ENCODE measurements around the gene PTPRK.

DNA sequence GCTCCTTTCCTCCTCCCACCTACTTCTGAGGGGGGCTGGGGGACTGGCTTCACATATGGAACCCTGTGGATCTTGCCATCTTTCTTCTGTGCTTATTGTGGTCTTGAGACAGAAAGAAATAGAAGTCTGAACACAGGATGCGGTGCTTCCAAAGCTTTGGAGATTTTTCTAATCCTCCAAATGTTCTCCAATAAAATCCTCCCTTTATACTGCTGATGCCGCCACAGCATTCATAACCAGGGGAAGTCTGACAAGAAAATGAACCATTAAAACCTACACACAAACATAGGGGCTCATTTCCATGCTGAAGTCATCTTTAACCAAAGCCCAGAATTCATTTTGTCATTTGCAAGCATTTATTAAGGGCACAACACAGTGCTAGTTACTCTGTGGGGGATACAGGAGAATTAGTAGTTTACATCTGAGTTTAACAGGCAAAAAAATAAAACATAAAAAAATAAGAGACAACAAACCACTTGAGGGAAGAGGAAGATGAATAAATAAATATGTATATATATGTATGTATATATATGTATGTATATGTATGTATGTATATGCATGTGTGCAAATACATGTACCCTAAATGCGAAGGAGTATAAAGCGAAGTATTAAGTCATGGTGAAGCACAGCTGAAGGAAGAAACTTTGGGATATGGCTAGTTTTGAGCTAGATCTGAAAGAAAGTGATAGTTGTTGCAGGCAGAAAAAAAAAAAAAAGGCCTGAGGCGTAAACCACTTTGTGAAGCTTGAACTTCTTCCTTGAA, 5.9 kb upstream of the PTPRK start:
- TF ChIP-seq, protein P1, sequence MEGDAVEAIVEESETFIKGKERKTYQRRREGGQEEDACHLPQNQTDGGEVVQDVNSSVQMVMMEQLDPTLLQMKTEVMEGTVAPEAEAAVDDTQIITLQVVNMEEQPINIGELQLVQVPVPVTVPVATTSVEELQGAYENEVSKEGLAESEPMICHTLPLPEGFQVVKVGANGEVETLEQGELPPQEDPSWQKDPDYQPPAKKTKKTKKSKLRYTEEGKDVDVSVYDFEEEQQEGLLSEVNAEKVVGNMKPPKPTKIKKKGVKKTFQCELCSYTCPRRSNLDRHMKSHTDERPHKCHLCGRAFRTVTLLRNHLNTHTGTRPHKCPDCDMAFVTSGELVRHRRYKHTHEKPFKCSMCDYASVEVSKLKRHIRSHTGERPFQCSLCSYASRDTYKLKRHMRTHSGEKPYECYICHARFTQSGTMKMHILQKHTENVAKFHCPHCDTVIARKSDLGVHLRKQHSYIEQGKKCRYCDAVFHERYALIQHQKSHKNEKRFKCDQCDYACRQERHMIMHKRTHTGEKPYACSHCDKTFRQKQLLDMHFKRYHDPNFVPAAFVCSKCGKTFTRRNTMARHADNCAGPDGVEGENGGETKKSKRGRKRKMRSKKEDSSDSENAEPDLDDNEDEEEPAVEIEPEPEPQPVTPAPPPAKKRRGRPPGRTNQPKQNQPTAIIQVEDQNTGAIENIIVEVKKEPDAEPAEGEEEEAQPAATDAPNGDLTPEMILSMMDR (conservative IDR thresholded peaks at IDR 0.05), result no peak
- TF ChIP-seq EZH2 (IDR thresholded peaks at IDR 0.05; ENCODE audit: low read depth), result no peak
